K562 (cell line): Measurements from ENCODE around the gene C7orf25. TPM values are rescaled to one million over a fixed set of nuclear protein-coding genes. Genes with fewer than 3 reads are reported as not detected.
A peak's percentile ranks its signal among the peaks of the same experiment; 100 is the strongest.

Experiments used
- ADNP ChIP-seq: fragments of 200-800 bp; sonication (Bioruptor generic); IDR thresholded peaks from 2 replicates; pipeline ENCODE4 v1.6.1; 2016; ENCODE audit warnings: missing genetic modification characterization, missing compliant biosample characterization
- BRD4 ChIP-seq: fragments of 200-600 bp; sonication (generic); IDR thresholded peaks from 2 replicates; pipeline ENCODE4 v1.6.1; 2017; ENCODE audit warnings: inconsistent platforms
- CHD2 ChIP-seq: IDR thresholded peaks from 2 replicates; pipeline ENCODE4 v1.6.1; 2011; ENCODE audit warnings: low read depth, low read length
- CXXC5 ChIP-seq: fragments of 250-450 bp; sonication (Bioruptor Pico); IDR thresholded peaks from 2 replicates; pipeline ENCODE4 v1.8.0; 2022; ENCODE audit warnings: inconsistent platforms, mild to moderate bottlenecking, moderate library complexity
- DPF2 ChIP-seq: fragments of 450-650 bp; IDR thresholded peaks from 2 replicates; pipeline ENCODE4 v1.6.1; 2016
- ELK3 ChIP-seq: fragments of 450-650 bp; formaldehyde crosslinking; IDR thresholded peaks from 2 replicates; pipeline ENCODE4 v1.4.0; 2020; ENCODE audit warnings: mild to moderate bottlenecking
- FIP1L1 ChIP-seq: fragments of 200-400 bp; formaldehyde crosslinking; IDR thresholded peaks from 2 replicates; pipeline ENCODE4 v1.6.1; 2018; ENCODE audit warnings: mild to moderate bottlenecking, low read depth, low read length; ENCODE audit not compliant: poor library complexity, severe bottlenecking
- HBP1 ChIP-seq: fragments of 450-650 bp; formaldehyde crosslinking; IDR thresholded peaks from 2 replicates; pipeline ENCODE4 v1.4.0; 2022; ENCODE audit warnings: missing genetic modification characterization
- MBD2 ChIP-seq: sonication (generic); IDR thresholded peaks from 2 replicates; pipeline ENCODE4 v1.6.1; 2016; ENCODE audit warnings: low read depth, borderline replicate concordance
- MEF2A ChIP-seq: IDR thresholded peaks from 2 replicates; pipeline ENCODE4 v1.6.1; 2011; ENCODE audit warnings: low read depth, mild to moderate bottlenecking, low read length, moderate library complexity; ENCODE audit not compliant: control insufficient read depth
- MYNN ChIP-seq, 2 experiments: sonication (generic); formaldehyde crosslinking in 1 of 2; IDR thresholded peaks; 2 replicates each; pipeline versions ENCODE4 v1.5.0 to v1.6.1; 2016 to 2020; ENCODE audit warnings: antibody characterized with exemption in 1 of 2, missing genetic modification reagents in 1 of 2
- NONO ChIP-seq, 2 experiments: fragments of 200-400 bp in 1 of 2; fragments of 450-650 bp in 1 of 2; formaldehyde crosslinking in 1 of 2; IDR thresholded peaks; 2 replicates each; pipeline ENCODE4 v1.6.1; 2017; ENCODE audit warnings: low read depth in 2 of 2, mild to moderate bottlenecking in 2 of 2, moderate library complexity in 2 of 2, low read length in 1 of 2
- NR2C1 ChIP-seq, 2 experiments: fragments of 450-650 bp; IDR thresholded peaks; 2 replicates each; pipeline ENCODE4 v1.6.1; 2017; ENCODE audit warnings: mild to moderate bottlenecking in 2 of 2, antibody characterized with exemption in 1 of 2, inconsistent platforms in 1 of 2, missing compliant biosample characterization in 1 of 2, missing genetic modification characterization in 1 of 2
- NR2C2 ChIP-seq, 2 experiments: fragments of 200-800 bp in 1 of 2; sonication (Bioruptor generic) in 1 of 2; sonication (generic) in 1 of 2; formaldehyde crosslinking in 1 of 2; IDR thresholded peaks; 2 replicates each; pipeline versions ENCODE4 v1.6.1 to v1.8.0; 2016 to 2022; ENCODE audit warnings: mild to moderate bottlenecking in 1 of 2, missing compliant biosample characterization in 1 of 2, missing genetic modification characterization in 1 of 2, missing genetic modification reagents in 1 of 2
- PML ChIP-seq: IDR thresholded peaks from 2 replicates; pipeline ENCODE4 v1.6.1; 2012; ENCODE audit warnings: low read length, inconsistent platforms
- PRPF4 ChIP-seq: fragments of 200-400 bp; formaldehyde crosslinking; IDR thresholded peaks from one replicate; pipeline ENCODE4 v1.6.1; 2017; ENCODE audit warnings: low read length, low read depth, mild to moderate bottlenecking; ENCODE audit not compliant: insufficient read depth, poor library complexity, severe bottlenecking
- RAD51 ChIP-seq: fragments of 450-650 bp; IDR thresholded peaks from 2 replicates; pipeline ENCODE4 v1.7.1; 2016; ENCODE audit warnings: low read depth, mild to moderate bottlenecking, borderline replicate concordance
- RCOR1 ChIP-seq, 2 experiments: IDR thresholded peaks; 2 replicates each; pipeline ENCODE4 v1.6.1; 2012; ENCODE audit warnings: low read depth in 2 of 2, low read length in 2 of 2, borderline replicate concordance in 1 of 2, improper control_type of control experiment in 1 of 2
- SIN3B ChIP-seq: fragments of 450-650 bp; IDR thresholded peaks from 2 replicates; pipeline ENCODE4 v1.6.1; 2017; ENCODE audit warnings: low read depth, mild to moderate bottlenecking, moderate library complexity
- SPI1 ChIP-seq: IDR thresholded peaks from 2 replicates; pipeline ENCODE4 v1.6.1; 2011; ENCODE audit warnings: low read depth, low read length, control low read depth, borderline replicate concordance
- TGIF2 ChIP-seq: sonication (generic); formaldehyde crosslinking; IDR thresholded peaks from 2 replicates; pipeline ENCODE4 v1.8.1; 2022; ENCODE audit warnings: mild to moderate bottlenecking, missing genetic modification reagents, moderate library complexity
- TRIM28 ChIP-seq: fragments of 450-650 bp; IDR thresholded peaks from 2 replicates; pipeline ENCODE4 v1.6.1; 2017
- ZNF24 ChIP-seq: fragments of 450-650 bp; IDR thresholded peaks from 2 replicates; pipeline ENCODE4 v1.6.1; 2016
- ZNF511 ChIP-seq: sonication (generic); formaldehyde crosslinking; IDR thresholded peaks from 2 replicates; pipeline ENCODE4 v1.8.0; 2022; ENCODE audit warnings: mild to moderate bottlenecking, missing genetic modification reagents
- polyA plus RNA-seq, 8 experiments: library from polyadenylated mRNA; depleted of rRNA in 4 of 8; stranded (reverse) in 5 of 8; unstranded in 3 of 8; fragments of >200 nt; fragmentation: Nextera tagmentation in 2 of 8; fragmentation: Illumina TruSeq in 1 of 8; extraction: Ambion mirVana in 2 of 8; extraction: Trizol in 1 of 8; gene quantifications; 2 replicates each; pipeline versions ENCODE4 v1.2.1 to v1.2.3, GENCODE V29; 2011 to 2014; ENCODE audit warnings: inconsistent platforms in 1 of 8, missing spikeins in 1 of 8
- total RNA-seq, 7 experiments: library from RNA; depleted of rRNA in 6 of 7; stranded (reverse); fragments of >200 nt in 6 of 7; fragmentation: Illumina TruSeq in 2 of 7; extraction: Trizol in 2 of 7; gene quantifications; 2 replicates each; pipeline versions ENCODE4 v1.2.1 to v1.2.3, GENCODE V29; 2011 to 2021; ENCODE audit warnings: low replicate concordance in 1 of 7

C7orf25 gene
- total and polyA plus RNA-seq, 9 of the 15 experiments (the other 6 are each of a cell fraction or from before 2014, with no cell fraction given), result 1.2 to 4.7 (median 1.9) TPM

- TF ChIP-seq NONO (IDR thresholded peaks at IDR 0.05; ENCODE audit: low read depth in 2 of 2, low read length in 1 of 2), result peak in 1 of 2 experiments; percentile 60; a peak in 1 of 4 replicates
- TF ChIP-seq MYNN (IDR thresholded peaks at IDR 0.05), result peak; percentile 61; the same call in 1 of the 2 replicates
- TF ChIP-seq MYNN (CRISPR knock-in tag; IDR thresholded peaks at IDR 0.05), result no peak
- TF ChIP-seq ADNP (tag), result no peak
- peak; percentile 24; the same call in 1 of the 2 replicates for TF ChIP-seq PML
- peak; percentile 53 for TF ChIP-seq PRPF4
- peak; percentile 59; the same call in 1 of the 2 replicates for TF ChIP-seq SIN3B
- TF ChIP-seq MBD2, result peak; percentile 71; the same call in 1 of the 2 replicates
- TF ChIP-seq TRIM28, result peak; percentile 47; the same call in 1 of the 2 replicates
- peak; percentile 56 to 84; a peak in 3 of 4 replicates for TF ChIP-seq RCOR1 (IDR thresholded peaks at IDR 0.05; ENCODE audit: borderline replicate concordance in 1 of 2, low read depth in 2 of 2, low read length in 2 of 2)
- TF ChIP-seq MEF2A, result no peak
- TF ChIP-seq CHD2, result 0 out of 2 replicates have a peak, but pooled peaks have one; percentile 54
- no peak; the same call in 1 of the 2 replicates for TF ChIP-seq BRD4
- peak; percentile 84 for TF ChIP-seq NR2C2 (CRISPR knock-in tag; IDR thresholded peaks at IDR 0.05)
- TF ChIP-seq NR2C2 (tag; IDR thresholded peaks at IDR 0.05), result peak; percentile 92
- no peak for TF ChIP-seq ELK3 (CRISPR knock-in tag)
- no peak; the same call in 1 of the 2 replicates for TF ChIP-seq DPF2
- no peak for TF ChIP-seq TGIF2 (CRISPR knock-in tag)
- peak; percentile 79 for TF ChIP-seq NR2C1 (IDR thresholded peaks at IDR 0.05)
- peak; percentile 78 for TF ChIP-seq NR2C1 (tag; IDR thresholded peaks at IDR 0.05)
- TF ChIP-seq RAD51, result peak; percentile 98
- TF ChIP-seq ZNF511 (CRISPR knock-in tag), result peak; percentile 42; the same call in 1 of the 2 replicates
- TF ChIP-seq SPI1, result no peak
- TF ChIP-seq CXXC5 (CRISPR knock-in tag), result peak; percentile 100
- TF ChIP-seq FIP1L1, result peak; percentile 65
- no peak for TF ChIP-seq HBP1 (CRISPR knock-in tag)
- peak; percentile 82; the same call in 1 of the 2 replicates for TF ChIP-seq ZNF24
These were observed at the start of gene C7orf25 (continued) for GRCh38 chr7:42911454-42912447.
